ENCODE results near the gene WEE1.
"Not testable (repeated sequence)": the region's sequence is repeated elsewhere in the genome, so short reads cannot be mapped to it uniquely, and the experiment has no call there.

The WEE1 gene

DNA sequence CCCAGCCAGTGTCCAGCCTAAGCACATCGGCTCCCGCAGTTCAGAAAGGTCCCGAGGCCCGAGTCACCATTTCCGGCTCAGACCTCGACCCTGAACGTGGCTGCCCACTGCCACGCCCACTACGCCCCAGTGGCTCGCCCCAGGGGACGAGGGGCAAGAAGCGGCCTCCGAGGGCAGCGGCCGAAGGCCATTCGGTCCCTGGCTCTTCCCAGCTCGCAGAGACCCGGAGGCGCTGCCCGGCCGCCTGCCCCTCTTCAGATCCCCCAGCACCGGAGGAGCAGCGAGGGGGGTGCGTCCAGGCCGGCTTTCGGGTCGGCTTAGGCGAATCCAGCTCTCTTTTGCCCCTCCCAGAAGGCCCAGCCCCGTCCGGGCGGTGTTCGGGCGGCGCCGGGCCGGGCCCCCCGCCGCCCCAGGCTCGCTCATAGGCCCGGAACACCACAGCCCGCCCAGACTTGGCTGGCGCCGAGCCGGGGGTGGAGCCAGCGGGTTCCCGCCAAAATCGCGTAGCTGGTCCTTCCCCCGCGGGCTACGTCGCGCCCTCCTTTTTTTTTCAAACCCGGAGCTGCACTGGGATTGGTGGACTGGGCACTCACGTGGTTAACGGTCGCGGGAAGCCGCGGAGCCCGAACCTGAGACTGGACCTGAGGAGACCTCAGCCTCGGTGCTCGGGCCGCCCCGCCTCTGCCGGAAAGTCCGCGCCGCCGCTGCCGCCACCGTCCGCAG is at the start of gene WEE1:
TSS of gene WEE1 (plus strand) at position 619 of the 723 bp plus-strand sequence. CDS start 264 bp downstream, outside the sequence.
- in situ Hi-C loops (cut with HindIII; ENCODE audit: low sequenced_read_pairs) = no loop called here

DNA sequence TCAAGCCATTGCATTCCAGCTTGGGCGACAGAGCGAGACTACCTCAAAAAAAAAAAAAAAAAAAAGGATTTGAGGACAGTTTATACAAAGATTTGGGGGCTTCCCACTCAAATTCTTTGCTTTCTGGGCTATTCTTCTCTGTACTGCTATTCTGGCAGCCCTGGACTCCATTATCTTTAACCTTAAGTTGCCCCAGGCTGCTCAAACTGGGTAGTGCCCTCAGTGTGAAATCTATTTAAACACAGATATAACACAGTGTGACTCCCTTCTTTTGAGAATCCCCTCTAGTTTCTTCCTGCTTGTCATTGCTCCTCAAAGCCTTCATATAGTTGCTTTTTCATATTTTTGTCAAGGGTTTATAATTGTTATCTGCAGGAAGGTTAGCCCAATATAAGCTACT is 49.5 kb upstream of the WEE1 start:
- in situ Hi-C loops (cut with HindIII; ENCODE audit: low sequenced_read_pairs) = no loop called here

DNA sequence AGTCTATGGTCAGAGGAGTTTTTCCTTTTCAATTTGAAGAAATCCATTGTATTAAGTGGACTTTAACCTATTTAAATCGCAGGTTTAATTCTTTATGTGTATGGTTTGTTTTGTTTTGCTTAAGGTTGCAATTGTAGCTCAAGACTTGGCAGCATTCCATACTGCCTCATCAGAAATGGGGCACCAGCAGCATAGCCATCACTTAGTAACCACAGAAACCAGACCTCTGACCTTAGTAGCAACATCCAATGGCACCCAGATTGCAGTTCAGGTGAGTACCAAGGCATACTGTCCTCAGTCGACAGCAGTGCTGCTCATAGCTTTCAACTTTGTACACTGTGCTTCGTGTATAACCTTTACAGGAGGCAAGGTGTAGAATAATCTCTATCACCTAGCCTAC is 48.4 kb upstream of the WEE1 start:
- in situ Hi-C loops (cut with HindIII; ENCODE audit: low sequenced_read_pairs) = no loop called here

DNA sequence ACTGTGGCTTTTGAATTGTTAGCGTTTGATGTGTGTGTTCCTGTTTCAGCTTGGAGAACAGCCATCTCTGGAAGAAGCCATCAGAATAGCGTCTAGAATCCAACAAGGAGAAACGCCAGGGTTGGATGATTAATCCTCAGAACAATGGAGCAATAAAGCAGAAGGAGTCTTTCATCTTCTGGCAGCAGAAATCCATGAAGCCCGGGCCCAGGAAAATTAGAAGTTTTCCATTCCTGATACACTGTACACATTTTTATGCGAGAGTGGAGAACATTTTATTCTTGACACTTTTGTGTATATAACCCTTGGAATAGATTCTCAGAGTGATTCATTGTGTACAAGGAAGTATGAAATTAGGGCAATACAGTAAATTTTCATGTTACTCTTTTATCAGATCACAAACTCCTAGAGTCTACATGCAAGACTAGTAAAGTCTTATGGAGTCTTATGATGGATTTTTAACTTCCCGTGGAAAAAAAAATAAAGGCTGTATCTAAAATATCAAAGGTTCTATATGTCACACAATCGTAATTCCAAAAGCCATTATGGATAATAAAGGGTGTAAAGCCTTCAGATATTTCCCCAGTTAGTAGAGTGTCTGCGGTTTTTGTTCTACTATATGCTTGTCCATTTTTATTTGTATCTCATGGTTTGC is 45.9 kb upstream of the WEE1 start:
- in situ Hi-C loops (cut with HindIII; ENCODE audit: low sequenced_read_pairs) = no loop called here

DNA sequence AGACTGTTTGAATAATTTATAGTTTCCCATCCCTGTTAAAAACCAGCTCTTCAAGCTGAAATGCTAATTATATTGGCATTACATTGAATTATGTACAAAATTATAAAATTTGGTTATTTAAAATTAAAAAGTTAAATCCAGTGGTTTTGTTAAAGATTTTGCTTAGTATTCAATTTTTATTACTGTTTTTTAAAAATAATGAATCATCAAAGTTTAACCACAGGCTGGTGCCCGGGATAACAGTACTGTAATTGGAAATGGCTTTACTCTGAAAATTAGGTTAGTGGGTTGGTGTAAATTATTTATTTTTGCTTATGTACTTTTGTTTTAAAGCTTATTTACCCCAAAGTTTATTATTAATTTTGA is 45.4 kb upstream of the WEE1 start:
- in situ Hi-C loops (cut with HindIII; ENCODE audit: low sequenced_read_pairs) = no loop called here

DNA sequence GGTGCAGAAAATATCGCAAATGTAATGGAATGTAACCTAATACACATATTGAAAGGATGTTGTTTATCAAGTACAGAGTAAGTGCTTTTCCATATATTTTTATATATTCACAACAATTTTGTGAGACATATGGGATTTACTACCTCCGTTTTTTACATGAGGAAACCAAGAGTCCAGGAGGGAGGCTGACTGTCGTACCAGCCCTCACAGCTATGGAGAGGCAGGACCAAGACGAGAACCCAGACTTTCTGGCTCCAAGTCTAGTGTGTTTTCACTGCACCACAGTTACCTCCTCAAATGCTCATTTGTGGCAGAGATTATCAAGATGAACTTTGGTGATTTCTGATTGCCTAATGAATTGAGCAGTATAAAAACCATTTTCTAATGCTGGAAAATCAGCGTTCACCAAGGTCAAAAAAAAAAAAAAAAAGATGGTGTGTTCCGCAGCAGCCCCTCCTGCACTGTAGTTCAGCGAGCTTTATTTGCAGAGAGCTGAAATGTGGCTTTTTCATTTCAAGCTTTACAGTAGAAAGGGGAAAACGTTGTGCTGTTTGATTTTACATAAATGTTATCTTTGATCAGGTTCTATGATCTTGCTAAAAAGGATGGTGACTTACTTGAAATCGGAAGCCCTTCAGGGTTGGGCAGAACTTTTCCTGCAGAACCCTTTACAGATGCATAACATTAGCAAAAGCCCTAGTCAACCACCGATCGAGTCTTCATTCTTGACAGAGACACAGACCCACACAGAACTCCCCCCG is 44.7 kb upstream of the WEE1 start:
- in situ Hi-C loops (cut with HindIII; ENCODE audit: low sequenced_read_pairs) = no loop called here

DNA sequence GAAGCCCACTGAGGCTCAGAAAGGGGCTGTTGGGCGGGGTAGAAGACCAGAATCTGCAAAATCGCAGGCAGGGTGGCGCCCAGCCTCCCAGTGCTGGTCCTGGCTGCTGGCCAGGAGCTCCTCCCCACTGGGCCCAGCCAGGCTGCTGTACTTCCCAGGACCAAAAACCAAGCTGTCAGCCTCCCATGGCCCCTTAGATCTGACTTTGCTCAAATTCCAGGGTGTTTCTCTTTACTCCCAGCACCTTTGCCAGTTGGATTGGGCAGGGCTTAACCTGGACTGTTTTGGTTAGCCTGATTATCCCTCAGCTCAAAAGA is 44.2 kb upstream of the WEE1 start:
- in situ Hi-C loops (cut with HindIII; ENCODE audit: low sequenced_read_pairs) = no loop called here

DNA sequence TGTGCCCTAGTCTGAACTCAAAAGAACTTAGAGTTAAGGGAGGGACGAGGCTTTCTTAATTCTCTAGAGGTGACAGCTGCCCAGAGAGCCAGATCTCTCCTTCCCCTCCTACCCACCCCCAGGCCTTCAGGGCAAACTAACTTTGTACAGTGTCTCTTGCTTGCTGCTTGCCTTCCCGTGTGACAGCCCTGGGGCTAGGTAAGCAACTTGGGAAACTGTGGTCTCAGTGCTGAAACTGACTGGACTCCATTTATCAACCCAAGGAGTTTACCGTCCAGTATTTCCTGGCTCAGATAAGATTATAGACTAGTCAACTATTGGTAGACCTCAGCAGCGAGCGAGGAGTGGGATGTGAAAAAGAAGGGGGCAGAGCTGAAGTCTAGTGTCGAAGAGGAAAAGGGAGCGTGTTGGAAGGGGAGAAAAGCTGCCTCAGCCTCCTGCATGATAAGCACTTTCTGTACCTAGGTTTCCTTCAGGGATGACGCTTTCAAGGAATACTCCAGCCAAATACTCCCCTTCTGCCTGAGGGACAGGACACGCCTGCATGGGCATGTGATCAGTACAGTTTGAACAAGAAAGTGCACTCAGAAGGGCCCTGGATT is 43.3 kb upstream of the WEE1 start:
- in situ Hi-C loops (cut with HindIII; ENCODE audit: low sequenced_read_pairs) = no loop called here

DNA sequence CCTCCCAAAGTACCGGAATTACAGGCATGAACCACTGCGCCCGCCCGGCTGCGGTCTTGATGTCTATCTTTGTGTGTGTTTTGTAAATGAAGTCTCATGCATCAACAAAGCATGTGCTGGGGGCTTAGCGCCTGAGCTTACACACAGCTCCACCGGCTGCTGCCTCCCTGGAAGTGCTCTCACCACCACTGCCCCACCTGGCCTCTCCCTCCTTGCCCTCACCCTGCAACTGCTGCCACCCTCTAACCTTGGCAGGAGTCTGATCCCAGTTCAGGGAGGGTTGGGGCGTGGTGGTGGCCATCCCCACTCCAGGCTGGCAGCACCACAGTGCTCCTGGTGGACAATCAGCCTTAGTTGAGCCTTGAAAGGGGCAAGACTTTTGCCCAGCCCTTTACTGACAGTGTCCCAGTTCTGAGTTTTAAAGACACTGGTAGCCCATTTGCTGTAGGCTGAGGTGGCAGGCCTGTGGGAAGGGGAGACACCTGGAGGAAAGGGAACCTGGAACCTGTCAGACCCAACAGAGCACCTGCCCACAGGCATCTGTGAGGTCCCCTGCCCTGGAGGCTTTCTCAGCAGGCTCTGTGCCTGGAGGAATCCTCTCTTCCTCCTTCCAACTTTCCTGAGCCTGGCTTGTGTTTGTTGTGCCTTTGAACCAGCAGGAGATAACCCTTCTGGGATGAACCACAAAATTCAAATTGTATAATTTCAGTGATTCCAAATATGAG is 42.4 kb upstream of the WEE1 start:
- in situ Hi-C loops (cut with HindIII; ENCODE audit: low sequenced_read_pairs) = no loop called here

DNA sequence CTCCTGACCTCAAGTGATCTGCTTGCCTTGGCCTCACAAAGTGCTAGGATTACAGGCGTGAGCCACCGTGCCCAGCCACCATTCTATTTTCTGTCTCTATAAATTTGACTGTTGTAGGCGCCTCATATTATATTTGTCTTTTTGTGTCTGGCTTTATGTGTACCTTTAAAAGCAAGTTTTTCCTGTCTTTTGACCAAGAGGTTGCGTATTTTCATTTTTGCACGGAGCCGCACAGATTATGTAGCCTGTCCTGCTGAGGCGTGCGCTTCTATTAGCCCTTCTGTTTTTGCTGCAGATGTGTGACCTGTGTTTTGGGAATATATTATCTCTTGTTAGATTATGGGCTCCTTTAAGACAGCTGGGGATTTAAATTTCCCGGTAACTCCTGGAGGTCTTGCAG is 40.4 kb upstream of the WEE1 start:
- in situ Hi-C loops (cut with HindIII; ENCODE audit: low sequenced_read_pairs) = no loop called here

DNA sequence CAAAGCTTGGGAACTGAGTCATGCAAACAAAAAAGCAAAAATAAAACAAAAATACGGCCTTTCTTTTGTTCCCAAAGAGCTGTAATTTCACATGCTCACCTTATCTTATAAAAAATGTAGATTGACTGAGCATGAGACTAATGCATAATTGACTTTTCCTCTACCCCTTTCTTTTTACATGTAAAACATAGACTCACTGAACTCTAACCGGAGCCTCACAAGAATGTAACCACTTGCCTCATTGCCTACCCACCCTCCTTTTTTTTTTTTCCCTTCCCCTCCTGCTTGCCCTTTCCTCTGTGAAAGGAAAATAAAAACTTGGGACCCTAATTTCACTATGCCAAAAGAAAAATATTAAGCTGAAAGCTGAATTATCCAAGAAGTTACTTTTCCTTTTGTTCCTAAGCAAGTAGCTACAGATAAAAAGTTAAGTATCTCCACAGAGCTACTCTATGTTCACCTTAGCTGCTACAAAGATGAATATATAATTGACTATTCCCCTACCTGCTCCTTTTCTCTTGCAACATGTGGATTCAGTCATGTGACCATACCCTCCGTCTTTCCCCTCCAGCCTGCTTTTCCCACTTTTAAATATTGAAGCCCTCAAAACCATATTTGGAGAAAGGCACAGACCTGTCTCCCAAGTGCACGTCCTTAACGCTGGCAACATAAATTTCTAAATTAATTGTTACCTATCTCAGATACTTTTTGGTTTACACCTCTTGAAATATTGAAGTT is 39.6 kb upstream of the WEE1 start:
- in situ Hi-C loops (cut with HindIII; ENCODE audit: low sequenced_read_pairs) = no loop called here

DNA sequence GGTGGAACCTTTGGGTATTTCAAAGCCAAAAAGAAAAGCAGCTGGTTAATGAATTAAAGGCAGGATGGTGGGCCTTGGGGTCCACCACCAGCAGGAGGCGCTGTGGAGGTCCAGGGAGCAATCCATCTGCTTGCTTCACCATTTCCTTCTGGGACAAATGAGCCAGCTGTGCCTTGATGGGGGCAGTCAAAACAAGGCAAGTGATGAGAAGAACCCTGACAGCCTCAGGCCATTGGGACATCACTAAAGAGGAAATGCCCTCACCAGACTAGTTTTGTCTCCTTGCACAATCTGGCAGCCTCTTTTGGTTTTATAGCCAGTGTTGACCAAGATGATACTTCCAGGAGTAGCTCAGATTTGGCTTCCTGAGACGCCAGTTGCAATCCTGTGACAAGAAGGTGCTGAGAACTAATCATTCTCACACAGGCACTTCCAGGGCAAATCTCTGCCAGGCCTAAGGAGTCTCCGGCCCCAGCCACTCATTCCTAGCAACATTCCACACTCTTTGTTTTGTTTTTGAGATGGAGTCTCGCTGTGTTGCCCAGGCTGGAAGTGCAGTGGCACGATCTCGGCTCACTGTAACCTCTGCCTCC is 38.2 kb upstream of the WEE1 start:
- in situ Hi-C loops (cut with HindIII; ENCODE audit: low sequenced_read_pairs) = no loop called here

DNA sequence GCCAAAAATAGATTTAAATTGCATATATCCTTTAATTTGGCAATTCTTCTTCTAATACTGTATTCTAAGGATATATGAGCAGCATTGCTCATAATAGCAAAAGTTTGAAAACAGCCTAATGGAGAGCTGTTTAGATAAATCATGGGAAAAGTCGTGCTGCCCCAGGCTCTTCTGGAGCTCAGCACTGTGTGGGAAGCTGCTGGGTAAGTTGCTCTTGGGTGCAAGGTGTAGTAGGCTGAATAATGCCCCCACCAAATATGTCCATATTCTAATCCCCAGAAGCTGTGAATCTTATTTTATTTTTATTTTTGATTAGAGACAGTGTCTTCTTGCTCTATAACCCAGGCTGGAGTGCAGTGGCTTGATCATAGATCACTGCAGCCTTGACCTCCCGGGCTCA is 34.9 kb upstream of the WEE1 start:
- in situ Hi-C loops (cut with HindIII; ENCODE audit: low sequenced_read_pairs) = no loop called here

DNA sequence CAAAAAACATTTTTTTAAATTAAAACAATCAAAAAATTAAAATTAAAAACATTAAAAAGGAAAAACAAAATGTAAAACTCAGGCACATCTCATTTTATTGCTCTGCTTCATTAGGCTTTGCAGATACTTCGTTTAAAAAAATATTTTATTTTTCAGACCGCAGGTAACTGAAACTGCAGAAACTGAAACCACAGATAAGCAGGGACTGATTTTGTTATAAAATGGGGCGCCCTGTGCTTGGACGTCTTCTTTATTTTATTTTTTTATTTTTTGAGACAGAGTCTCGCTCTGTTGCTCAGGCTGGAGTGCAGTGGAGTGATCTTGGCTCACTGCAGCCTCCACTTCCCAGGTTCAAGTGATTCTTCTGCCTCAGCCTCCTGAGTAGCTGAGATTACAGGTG is 24.3 kb upstream of the WEE1 start:
- in situ Hi-C loops (cut with HindIII; ENCODE audit: low sequenced_read_pairs) = not testable (repeated sequence)

DNA sequence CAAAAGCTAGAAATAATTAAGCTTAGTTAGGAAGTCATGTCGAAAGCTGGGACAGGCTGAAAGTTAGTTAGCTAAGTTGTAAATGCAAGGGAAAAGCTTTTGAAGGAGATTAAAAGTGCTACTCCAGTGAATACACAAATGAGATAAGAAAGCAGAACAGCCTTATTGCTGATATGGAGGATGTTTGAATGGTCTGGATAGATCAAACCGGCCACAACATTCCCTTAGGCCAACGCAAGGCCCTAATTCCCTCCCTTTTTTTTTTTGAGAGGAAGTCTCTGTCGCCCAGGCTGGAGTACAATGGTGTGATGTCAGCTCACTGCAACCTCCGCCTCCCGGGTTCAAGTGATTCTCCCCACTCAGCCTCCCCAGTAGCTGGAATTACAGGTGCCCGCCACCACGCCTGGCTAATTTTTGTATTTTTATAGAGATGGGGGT is 23.3 kb upstream of the WEE1 start:
- in situ Hi-C loops (cut with HindIII; ENCODE audit: low sequenced_read_pairs) = no loop called here

DNA sequence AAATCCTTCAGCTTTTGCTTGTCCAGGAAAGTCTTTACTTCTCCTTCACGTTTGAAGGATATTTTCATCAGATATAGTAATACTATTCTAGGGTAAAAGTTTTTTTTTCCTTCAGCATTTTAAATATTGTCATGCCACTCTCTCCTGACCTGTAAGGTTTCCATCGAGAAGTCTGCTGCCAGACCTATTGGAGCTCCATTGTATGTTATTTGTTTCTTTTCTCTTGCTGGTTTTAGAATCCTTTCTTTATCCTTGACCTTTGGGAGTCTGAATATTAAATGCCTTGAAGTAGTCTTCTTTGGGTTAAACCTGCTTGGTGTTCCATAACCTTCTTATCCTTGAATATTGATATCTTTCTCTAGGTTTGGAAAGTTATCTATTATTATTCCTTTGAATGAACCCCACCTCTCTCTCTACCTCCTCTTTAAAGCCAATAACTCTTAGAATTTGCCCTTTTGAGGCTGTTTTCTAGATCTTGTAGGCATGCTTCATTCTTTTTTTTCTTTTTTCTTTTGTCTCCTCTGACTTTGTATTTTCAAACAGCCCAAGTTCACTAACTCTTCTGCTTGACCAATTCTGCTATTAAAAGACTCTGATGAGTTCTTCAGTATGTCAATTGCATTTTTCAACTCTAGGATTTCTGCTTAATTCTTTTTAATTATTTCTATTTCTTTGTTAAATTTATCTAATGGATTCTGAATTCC is 12.0 kb upstream of the WEE1 start:
- in situ Hi-C loops (cut with HindIII; ENCODE audit: low sequenced_read_pairs) = no loop called here

DNA sequence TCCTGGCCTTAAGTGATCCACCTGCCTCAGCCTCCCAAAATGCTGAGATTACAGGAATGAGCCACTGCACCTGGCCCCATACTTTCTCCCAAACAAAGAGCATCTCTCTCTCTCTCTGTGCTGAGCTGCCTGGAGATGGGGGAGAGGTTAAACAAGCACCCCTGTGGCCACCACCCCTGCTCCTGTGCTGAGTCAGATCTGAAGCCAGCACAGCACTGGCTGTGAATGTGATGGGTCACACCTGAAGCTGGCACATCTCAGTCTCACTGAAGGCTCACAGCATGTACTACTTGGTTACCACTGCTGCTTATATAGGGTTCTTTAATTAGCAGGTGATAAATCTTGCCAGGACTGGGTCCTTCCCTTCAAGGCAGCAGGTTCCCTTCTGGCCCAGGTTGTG is 10.8 kb upstream of the WEE1 start:
- in situ Hi-C loops (cut with HindIII; ENCODE audit: low sequenced_read_pairs) = no loop called here

DNA sequence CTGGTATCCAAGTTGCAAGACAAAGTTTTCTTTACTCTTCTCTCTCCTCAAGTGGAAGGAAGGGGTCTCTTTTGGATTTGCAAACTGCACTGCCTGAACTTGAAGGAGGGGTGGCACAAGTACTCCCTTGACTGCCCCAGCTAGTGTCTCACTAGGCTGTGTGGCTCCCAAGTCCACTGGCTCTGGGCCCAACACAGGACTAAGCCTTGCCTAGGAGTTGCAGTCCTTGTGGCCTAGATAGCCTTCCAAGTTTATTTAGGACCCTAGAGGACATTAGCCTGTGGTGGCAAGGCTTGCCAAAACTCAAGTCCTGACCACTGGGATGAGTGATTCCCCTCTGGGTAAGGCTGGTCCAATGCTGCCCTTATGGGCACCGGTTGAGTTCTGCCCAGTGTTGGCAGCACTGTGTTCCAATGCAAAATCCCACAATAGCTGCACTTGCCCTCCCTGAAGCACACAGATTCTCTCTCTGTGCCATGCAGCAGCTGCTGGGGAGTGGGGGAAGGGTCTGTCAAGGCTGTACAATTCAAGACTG is 10.2 kb upstream of the WEE1 start:
- in situ Hi-C loops (cut with HindIII; ENCODE audit: low sequenced_read_pairs) = no loop called here
